Gastroesophageal sphincter (tissue), 4 donors: Measurements from ENCODE around the gene GRPEL1. TPM values are rescaled to one million over a fixed set of nuclear protein-coding genes. Genes with fewer than 3 reads are reported as not detected.

Source experiments
- ATAC-seq: fragments of 150-250 bp; one replicate; pipeline ENCODE4 v1.9.1; 2016; ENCODE audit warnings: mild to moderate bottlenecking, moderate library complexity
- H3K27ac ChIP-seq, 4 donors: fragments of 200-600 bp; sonication (generic) in 3 of 4; 1 replicate in 3 of 4; 2 replicates in 1 of 4; pipeline ENCODE4 v1.5.1; 2016 to 2019
- H3K27me3 ChIP-seq: fragments of 200-600 bp; sonication (generic); one replicate; pipeline ENCODE4 v1.5.1; 2019
- H3K36me3 ChIP-seq, 2 donors: fragments of 200-600 bp; sonication (generic); one replicate each; pipeline ENCODE4 v1.5.1; 2019; ENCODE audit warnings: control low read depth in 1 of 2
- H3K4me1 ChIP-seq, 3 donors: fragments of 200-600 bp; sonication (generic); 1 replicate in 2 of 3; 2 replicates in 1 of 3; pipeline ENCODE4 v1.5.1; 2016 to 2019; ENCODE audit warnings: control low read depth in 2 of 3
- H3K4me3 ChIP-seq, 2 donors: fragments of 200-600 bp; sonication (generic); one replicate each; pipeline ENCODE4 v1.5.1; 2019; ENCODE audit warnings: mild to moderate bottlenecking in 1 of 2, moderate library complexity in 1 of 2
- H3K9me3 ChIP-seq, 3 donors: fragments of 200-600 bp; sonication (generic); one replicate each; pipeline ENCODE4 v1.5.1; 2017 to 2019; ENCODE audit warnings: control low read depth in 2 of 3
- EP300 ChIP-seq: sonication (generic); formaldehyde crosslinking; IDR thresholded peaks from one replicate; pipeline ENCODE4 v1.6.1; 2017; ENCODE audit warnings: antibody characterized with exemption, mild to moderate bottlenecking
- POLR2A ChIP-seq, 2 donors: fragments of 450-650 bp; IDR thresholded peaks; one replicate each; pipeline ENCODE4 v1.6.1; 2017; ENCODE audit warnings: antibody characterized with exemption in 2 of 2, mild to moderate bottlenecking in 2 of 2, moderate library complexity in 1 of 2
- POLR2AphosphoS5 ChIP-seq: sonication (generic); formaldehyde crosslinking; IDR thresholded peaks from one replicate; pipeline ENCODE4 v1.6.1; 2017; ENCODE audit warnings: antibody characterized with exemption
- WGBS, 2 donors: methylation state at CpG; one replicate each; pipeline ENCODE4 v1.1.5; 2018; ENCODE audit warnings: low coverage in 1 of 2; 5-methylcytosine and 5-hydroxymethylcytosine counted together
- total RNA-seq, 4 donors: library from RNA; depleted of rRNA; stranded (reverse); fragments of >200 nt; gene quantifications; one replicate each; pipeline ENCODE4 v1.1.0, GENCODE V29; 2016
- TF ChIP-seq, protein P1 (sequence below), 4 experiments: fragments of 200-600 bp in 2 of 4; fragments of 450-650 bp in 2 of 4; sonication (generic) in 1 of 4; IDR thresholded peaks; one replicate each; pipeline ENCODE4 v1.5.1; 2017 to 2019; ENCODE audit warnings: antibody characterized with exemption in 4 of 4, mild to moderate bottlenecking in 2 of 4, moderate library complexity in 2 of 4

GRPEL1 gene
- total RNA-seq, 4 donors from 2014 or later, result 14.0 to 32.8 (median 23.9) TPM

DNA sequence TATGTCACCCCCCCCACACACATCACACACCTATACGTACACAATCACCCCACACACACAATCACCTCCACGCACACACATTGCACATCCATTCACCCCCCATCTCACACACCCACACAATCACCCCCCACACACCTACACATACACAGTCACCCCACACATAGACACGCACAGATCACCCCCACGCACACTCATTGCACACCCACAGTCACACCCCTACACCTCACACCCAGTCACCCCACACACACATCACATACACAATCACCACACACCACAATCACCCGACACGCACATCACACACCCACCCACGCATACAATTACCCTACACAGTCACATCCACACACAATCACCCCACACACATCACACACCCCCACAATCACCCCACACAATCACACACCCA lies 40.6 kb downstream of the GRPEL1 start:
- no peak for TF ChIP-seq EP300
- TF ChIP-seq POLR2AphosphoS5, result no peak
- TF ChIP-seq POLR2A (IDR thresholded peaks at IDR 0.05), result no peak
- TF ChIP-seq, protein P1, sequence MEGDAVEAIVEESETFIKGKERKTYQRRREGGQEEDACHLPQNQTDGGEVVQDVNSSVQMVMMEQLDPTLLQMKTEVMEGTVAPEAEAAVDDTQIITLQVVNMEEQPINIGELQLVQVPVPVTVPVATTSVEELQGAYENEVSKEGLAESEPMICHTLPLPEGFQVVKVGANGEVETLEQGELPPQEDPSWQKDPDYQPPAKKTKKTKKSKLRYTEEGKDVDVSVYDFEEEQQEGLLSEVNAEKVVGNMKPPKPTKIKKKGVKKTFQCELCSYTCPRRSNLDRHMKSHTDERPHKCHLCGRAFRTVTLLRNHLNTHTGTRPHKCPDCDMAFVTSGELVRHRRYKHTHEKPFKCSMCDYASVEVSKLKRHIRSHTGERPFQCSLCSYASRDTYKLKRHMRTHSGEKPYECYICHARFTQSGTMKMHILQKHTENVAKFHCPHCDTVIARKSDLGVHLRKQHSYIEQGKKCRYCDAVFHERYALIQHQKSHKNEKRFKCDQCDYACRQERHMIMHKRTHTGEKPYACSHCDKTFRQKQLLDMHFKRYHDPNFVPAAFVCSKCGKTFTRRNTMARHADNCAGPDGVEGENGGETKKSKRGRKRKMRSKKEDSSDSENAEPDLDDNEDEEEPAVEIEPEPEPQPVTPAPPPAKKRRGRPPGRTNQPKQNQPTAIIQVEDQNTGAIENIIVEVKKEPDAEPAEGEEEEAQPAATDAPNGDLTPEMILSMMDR (IDR thresholded peaks at IDR 0.05), result no peak
- no peak overlapping the region for H3K27ac ChIP-seq
- no peaks in the 10 kb centered on the region for H3K9me3 ChIP-seq
- no peak overlapping the region for H3K4me3 ChIP-seq
- ATAC-seq, result no peak
- peaks cover 0 to 100% of the 10 kb centered on the region in 2 donors for H3K36me3 ChIP-seq
- H3K27me3 ChIP-seq, result no peaks in the 10 kb centered on the region
- no peaks in the 10 kb centered on the region for H3K4me1 ChIP-seq
- 86 to 96% methylated on average over 7 of the region's 7 CpGs for WGBS, 2 donors

DNA sequence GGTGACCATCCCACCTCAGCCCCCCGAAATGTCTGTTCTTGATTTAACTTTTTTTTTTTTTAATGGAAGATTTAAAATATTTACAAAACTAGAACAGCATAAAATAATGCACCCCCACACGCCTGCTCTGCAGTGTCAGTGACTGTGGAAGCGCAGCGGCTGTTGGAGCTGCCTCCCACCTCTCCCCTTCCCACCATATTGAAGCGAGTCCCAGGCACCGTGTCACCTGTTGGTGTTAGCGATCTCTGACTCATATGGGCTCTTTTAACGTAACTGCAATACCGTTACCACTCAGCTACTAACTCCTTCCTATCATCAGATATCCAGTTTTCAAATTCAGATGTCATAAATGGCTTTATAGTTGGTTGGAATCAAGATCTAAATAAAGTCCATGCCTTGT lies 41.8 kb downstream of the GRPEL1 start:
- Histone ChIP-seq H3K27me3 (no peaks in the 10 kb centered on the region), H3K9me3 (no peaks in the 10 kb centered on the region), H3K4me1 (no peaks in the 10 kb centered on the region), H3K4me3 (no peak overlapping the region), H3K27ac (no peak overlapping the region), H3K36me3 (peaks cover 0 to 100% of the 10 kb centered on the region in 2 donors)
- TF ChIP-seq POLR2A (IDR thresholded peaks at IDR 0.05), result no peak
- TF ChIP-seq, protein P1 (IDR thresholded peaks at IDR 0.05), result no peak
- no peak for TF ChIP-seq POLR2AphosphoS5
- TF ChIP-seq EP300, result no peak
- 89 to 94% methylated on average over 8 to 9 of the region's 9 CpGs for WGBS, 2 donors
- no peak for ATAC-seq

DNA sequence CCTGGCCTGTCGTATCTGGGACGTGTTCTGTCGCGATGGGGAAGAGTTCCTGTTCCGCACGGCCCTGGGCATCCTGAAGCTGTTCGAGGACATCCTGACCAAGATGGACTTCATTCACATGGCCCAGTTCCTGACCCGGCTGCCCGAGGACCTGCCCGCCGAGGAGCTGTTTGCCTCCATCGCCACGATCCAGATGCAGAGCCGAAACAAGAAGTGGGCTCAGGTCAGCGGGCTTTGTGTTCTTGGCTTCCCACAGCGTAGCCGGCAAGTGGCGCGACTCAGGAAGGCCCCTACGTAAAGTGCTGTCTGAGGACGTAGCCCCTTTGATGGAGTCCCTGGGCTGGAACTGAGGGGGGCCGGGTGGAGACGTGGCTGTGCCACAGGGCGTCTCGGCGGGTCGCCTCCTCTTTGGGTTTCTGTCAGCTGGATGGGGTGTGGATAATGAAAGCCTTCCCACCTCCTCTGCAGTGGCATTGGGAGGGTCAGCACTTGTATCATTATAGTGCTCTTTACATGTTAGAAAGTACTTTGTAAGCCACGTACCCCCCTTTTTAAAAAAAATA lies 42.7 kb downstream of the GRPEL1 start:
- H3K9me3 ChIP-seq, result no peaks in the 10 kb centered on the region
- peaks cover 0 to 98% of the 10 kb centered on the region in 2 donors for H3K36me3 ChIP-seq
- no peaks in the 10 kb centered on the region for H3K27me3 ChIP-seq
- TF ChIP-seq POLR2AphosphoS5 (no peak), EP300 (no peak), POLR2A (IDR thresholded peaks at IDR 0.05) (no peak)
- TF ChIP-seq, protein P1 (IDR thresholded peaks at IDR 0.05), result no peak
- H3K4me3 ChIP-seq, result no peak overlapping the region
- 50 to 81% methylated on average over 2 to 5 of the region's 28 CpGs for WGBS, 2 donors
- no peak for ATAC-seq
- no peaks in the 10 kb centered on the region for H3K4me1 ChIP-seq
- no peak overlapping the region for H3K27ac ChIP-seq

DNA sequence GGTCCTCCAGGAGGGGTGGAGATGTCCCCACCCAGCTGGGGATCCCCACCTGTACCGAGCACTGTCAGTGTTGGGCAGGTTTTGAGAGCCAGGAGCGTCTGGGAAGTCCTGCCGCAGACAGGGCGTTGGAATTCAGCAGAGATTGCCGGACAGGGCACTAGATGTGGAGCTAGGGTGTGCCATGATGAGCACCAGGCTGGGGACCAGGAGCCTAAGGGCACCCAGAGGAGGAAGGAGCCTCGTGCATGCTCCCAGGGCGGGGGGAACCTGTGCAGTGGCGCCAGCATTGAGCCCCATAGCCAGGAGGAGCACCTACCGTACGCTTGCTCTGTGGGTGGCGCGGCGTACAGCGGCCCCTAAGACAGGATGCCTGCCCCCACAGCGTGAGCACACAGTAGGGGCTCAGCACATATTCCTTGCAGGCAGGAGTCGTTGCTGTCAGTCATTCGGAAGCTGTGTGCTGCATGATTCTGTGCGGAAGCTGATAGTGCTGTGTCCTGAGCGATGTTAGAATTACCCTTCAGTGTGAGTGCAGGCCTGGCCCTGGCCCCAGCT lies 43.5 kb downstream of the GRPEL1 start:
- Histone ChIP-seq H3K9me3 (no peaks in the 10 kb centered on the region), H3K27me3 (no peaks in the 10 kb centered on the region), H3K4me3 (no peak overlapping the region), H3K4me1 (no peaks in the 10 kb centered on the region), H3K27ac (no peak overlapping the region), H3K36me3 (peaks cover 0 to 93% of the 10 kb centered on the region in 2 donors)
- TF ChIP-seq, protein P1 (IDR thresholded peaks at IDR 0.05), result no peak
- TF ChIP-seq EP300 (no peak), POLR2AphosphoS5 (no peak), POLR2A (IDR thresholded peaks at IDR 0.05) (no peak)
- no peak for ATAC-seq
- 92% methylated on average over 8 of the region's 19 CpGs; no CpG with 5 or more reads in 1 of the 2 donors for WGBS, 2 donors

DNA sequence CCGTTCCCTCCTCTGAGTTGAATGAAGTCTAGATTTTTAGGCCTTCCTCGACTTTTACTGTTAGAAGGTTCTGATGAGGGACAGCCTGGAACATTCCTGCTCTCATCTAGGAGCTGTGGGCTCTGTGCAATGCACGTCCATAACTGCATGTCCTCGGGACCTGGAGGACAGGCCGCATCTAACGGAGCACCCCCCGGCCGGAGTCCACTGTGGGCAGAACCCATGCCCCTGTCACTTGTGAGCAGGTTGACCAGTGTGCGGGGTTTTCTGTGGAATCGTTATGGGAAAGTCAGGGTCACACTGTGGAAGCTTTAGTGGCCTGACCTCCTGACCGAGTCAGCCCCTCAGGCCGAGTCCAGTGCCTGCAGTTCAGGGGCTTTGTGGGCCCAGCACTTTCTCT lies 44.0 kb downstream of the GRPEL1 start:
- Histone ChIP-seq H3K27ac (no peak overlapping the region), H3K4me1 (no peaks in the 10 kb centered on the region), H3K4me3 (no peak overlapping the region), H3K27me3 (no peaks in the 10 kb centered on the region), H3K36me3 (peaks cover 0 to 93% of the 10 kb centered on the region in 2 donors), H3K9me3 (no peaks in the 10 kb centered on the region)
- 87 to 100% methylated on average over 2 to 3 of the region's 12 CpGs for WGBS, 2 donors
- TF ChIP-seq EP300 (no peak), POLR2A (IDR thresholded peaks at IDR 0.05) (no peak), POLR2AphosphoS5 (no peak)
- TF ChIP-seq, protein P1 (IDR thresholded peaks at IDR 0.05), result no peak
- no peak for ATAC-seq
